Measurements from ENCODE around the gene CDH12. TPM values are rescaled to one million over a fixed set of nuclear protein-coding genes. Genes with fewer than 3 reads are reported as not detected.

CDH12 gene
- total and polyA plus RNA-seq, 4 donors, result 0.02 to 0.33 (median 0.17) TPM; not detected in 1

DNA sequence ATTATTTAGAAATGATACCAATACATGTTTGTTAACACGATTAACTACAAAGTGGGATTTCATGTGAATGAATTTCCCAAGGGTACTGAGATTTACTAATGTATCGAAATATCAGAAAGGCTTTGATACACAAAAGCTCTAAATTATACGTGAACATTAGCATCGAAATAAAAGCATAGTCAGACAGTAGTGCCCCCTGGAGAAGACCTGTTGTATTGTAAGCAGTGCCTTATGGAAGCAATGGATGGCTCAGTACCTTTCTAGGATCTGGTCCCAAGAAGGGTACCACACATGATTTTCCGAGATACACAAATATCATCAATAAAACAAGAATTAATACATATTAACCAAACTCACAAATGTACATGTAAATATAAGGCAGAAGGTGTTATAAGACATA lies 153.8 kb downstream of the CDH12 start:
- Histone ChIP-seq H3K36me3 (ENCODE audit: control insufficient read depth in 4 of 4, insufficient read depth in 3 of 4, low read depth in 1 of 4, low read length in 3 of 4) (no peaks in the 10 kb centered on the region), H3K4me3 (ENCODE audit: low read depth in 1 of 3, low read length in 3 of 3) (no peak overlapping the region), H3K27me3 (ENCODE audit: control insufficient read depth in 4 of 4, insufficient read depth in 4 of 4, low read length in 3 of 4) (no peaks in the 10 kb centered on the region), H3K4me1 (ENCODE audit: control insufficient read depth in 4 of 4, insufficient read depth in 4 of 4, low read length in 3 of 4) (no peaks in the 10 kb centered on the region), H3K9ac (ENCODE audit: low read depth in 1 of 2, low read length in 2 of 2) (no peak overlapping the region), H3K9me3 (ENCODE audit: control insufficient read depth in 4 of 4, low read length in 3 of 4) (peaks cover 0 to 3% (median 0%) of the 10 kb centered on the region in 4 donors), H3K27ac (ENCODE audit: low read depth in 1 of 2, low read length in 2 of 2) (no peak overlapping the region)
- no peak for TF ChIP-seq EGR1 (IDR thresholded peaks at IDR 0.05; ENCODE audit: low read depth in 2 of 2)
- TF ChIP-seq, protein P1, sequence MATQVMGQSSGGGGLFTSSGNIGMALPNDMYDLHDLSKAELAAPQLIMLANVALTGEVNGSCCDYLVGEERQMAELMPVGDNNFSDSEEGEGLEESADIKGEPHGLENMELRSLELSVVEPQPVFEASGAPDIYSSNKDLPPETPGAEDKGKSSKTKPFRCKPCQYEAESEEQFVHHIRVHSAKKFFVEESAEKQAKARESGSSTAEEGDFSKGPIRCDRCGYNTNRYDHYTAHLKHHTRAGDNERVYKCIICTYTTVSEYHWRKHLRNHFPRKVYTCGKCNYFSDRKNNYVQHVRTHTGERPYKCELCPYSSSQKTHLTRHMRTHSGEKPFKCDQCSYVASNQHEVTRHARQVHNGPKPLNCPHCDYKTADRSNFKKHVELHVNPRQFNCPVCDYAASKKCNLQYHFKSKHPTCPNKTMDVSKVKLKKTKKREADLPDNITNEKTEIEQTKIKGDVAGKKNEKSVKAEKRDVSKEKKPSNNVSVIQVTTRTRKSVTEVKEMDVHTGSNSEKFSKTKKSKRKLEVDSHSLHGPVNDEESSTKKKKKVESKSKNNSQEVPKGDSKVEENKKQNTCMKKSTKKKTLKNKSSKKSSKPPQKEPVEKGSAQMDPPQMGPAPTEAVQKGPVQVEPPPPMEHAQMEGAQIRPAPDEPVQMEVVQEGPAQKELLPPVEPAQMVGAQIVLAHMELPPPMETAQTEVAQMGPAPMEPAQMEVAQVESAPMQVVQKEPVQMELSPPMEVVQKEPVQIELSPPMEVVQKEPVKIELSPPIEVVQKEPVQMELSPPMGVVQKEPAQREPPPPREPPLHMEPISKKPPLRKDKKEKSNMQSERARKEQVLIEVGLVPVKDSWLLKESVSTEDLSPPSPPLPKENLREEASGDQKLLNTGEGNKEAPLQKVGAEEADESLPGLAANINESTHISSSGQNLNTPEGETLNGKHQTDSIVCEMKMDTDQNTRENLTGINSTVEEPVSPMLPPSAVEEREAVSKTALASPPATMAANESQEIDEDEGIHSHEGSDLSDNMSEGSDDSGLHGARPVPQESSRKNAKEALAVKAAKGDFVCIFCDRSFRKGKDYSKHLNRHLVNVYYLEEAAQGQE (IDR thresholded peaks at IDR 0.05), result no peak
- TF ChIP-seq, protein P2, sequence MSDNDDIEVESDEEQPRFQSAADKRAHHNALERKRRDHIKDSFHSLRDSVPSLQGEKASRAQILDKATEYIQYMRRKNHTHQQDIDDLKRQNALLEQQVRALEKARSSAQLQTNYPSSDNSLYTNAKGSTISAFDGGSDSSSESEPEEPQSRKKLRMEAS (IDR thresholded peaks at IDR 0.05), result no peak
- TF ChIP-seq, protein P3, sequence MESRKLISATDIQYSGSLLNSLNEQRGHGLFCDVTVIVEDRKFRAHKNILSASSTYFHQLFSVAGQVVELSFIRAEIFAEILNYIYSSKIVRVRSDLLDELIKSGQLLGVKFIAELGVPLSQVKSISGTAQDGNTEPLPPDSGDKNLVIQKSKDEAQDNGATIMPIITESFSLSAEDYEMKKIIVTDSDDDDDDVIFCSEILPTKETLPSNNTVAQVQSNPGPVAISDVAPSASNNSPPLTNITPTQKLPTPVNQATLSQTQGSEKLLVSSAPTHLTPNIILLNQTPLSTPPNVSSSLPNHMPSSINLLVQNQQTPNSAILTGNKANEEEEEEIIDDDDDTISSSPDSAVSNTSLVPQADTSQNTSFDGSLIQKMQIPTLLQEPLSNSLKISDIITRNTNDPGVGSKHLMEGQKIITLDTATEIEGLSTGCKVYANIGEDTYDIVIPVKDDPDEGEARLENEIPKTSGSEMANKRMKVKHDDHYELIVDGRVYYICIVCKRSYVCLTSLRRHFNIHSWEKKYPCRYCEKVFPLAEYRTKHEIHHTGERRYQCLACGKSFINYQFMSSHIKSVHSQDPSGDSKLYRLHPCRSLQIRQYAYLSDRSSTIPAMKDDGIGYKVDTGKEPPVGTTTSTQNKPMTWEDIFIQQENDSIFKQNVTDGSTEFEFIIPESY (IDR thresholded peaks at IDR 0.05), result no peak
- TF ChIP-seq JUND (IDR thresholded peaks at IDR 0.05), result no peak
- TF ChIP-seq FOXA2 (IDR thresholded peaks at IDR 0.05), result no peak
- no peak for TF ChIP-seq GABPA (IDR thresholded peaks at IDR 0.05 in 1 of 2, conservative IDR thresholded peaks at IDR 0.05 in 1 of 2)
- no peak for TF ChIP-seq SP1 (IDR thresholded peaks at IDR 0.05)
- TF ChIP-seq RAD21 (IDR thresholded peaks at IDR 0.05), result no peak
- no peak for TF ChIP-seq HNF4G (IDR thresholded peaks at IDR 0.05)
- no peak for TF ChIP-seq CTCF (IDR thresholded peaks at IDR 0.05; ENCODE audit: low read depth, low read length, missing input control)
- no peak for TF ChIP-seq FOXA1 (IDR thresholded peaks at IDR 0.05)
- TF ChIP-seq NR2F2 (IDR thresholded peaks at IDR 0.05), result no peak
- TF ChIP-seq TAF1 (conservative IDR thresholded peaks at IDR 0.05), result no peak
- TF ChIP-seq HNF4A (conservative IDR thresholded peaks at IDR 0.05), result no peak
- no peak for TF ChIP-seq RXRA (IDR thresholded peaks at IDR 0.05)
- TF ChIP-seq ATF3 (IDR thresholded peaks at IDR 0.05), result no peak
- TF ChIP-seq YY1 (IDR thresholded peaks at IDR 0.05), result no peak
- DNase-seq (ENCODE audit: low spot score), result no peak
- WGBS, result 75% methylated on average over 5 of the region's 5 CpGs
